Endodermal cell (in vitro differentiated cells): ENCODE data around the gene ME3. TPM values are rescaled to one million over a fixed set of nuclear protein-coding genes. Genes with fewer than 3 reads are reported as not detected.

Experiments used
- DNase-seq: peaks from one replicate; pipeline ENCODE4 v3.0.0-alpha.2; 2017
- H3K27ac ChIP-seq: 2 replicates; pipeline ENCODE4 v1.5.1; 2013; ENCODE audit warnings: mild to moderate bottlenecking, low read depth, low read length, moderate library complexity
- H3K27me3 ChIP-seq: 2 replicates; pipeline ENCODE4 v1.6.1; 2013; ENCODE audit warnings: mild to moderate bottlenecking, low read length, moderate library complexity; ENCODE audit not compliant: insufficient read depth, control insufficient read depth, poor library complexity, severe bottlenecking
- H3K36me3 ChIP-seq: 2 replicates; pipeline ENCODE4 v1.7.0; 2013; ENCODE audit warnings: mild to moderate bottlenecking, low read length, moderate library complexity; ENCODE audit not compliant: control insufficient read depth, insufficient read depth
- H3K4me1 ChIP-seq: one replicate; pipeline ENCODE4 v1.7.0; 2013; ENCODE audit warnings: low read length; ENCODE audit not compliant: control insufficient read depth, insufficient read depth
- H3K4me3 ChIP-seq: 2 replicates; pipeline ENCODE4 v1.5.1; 2013; ENCODE audit warnings: mild to moderate bottlenecking, low read length, moderate library complexity
- H3K9ac ChIP-seq: 2 replicates; pipeline ENCODE4 v1.6.1; 2013; ENCODE audit warnings: mild to moderate bottlenecking, low read length, moderate library complexity; ENCODE audit not compliant: poor library complexity, severe bottlenecking; ENCODE audit errors: extremely low read depth
- H3K9me3 ChIP-seq: 2 replicates; pipeline ENCODE4 v1.6.1; 2013; ENCODE audit warnings: mild to moderate bottlenecking, low read length, moderate library complexity; ENCODE audit not compliant: control insufficient read depth
- H3K27ac Mint-ChIP-seq: 2 replicates; pipeline ENCODE4 v1.8.0; 2020; ENCODE audit warnings: mixed read lengths
- H3K27me3 Mint-ChIP-seq: 2 replicates; pipeline ENCODE4 v1.8.0; 2021; ENCODE audit warnings: mild to moderate bottlenecking, mixed read lengths; ENCODE audit not compliant: insufficient read depth
- H3K36me3 Mint-ChIP-seq: 2 replicates; pipeline ENCODE4 v1.8.0; 2020; ENCODE audit warnings: low read depth, mixed read lengths
- H3K4me1 Mint-ChIP-seq: 2 replicates; pipeline ENCODE4 v1.8.0; 2020; ENCODE audit warnings: mixed read lengths
- H3K4me3 Mint-ChIP-seq: 2 replicates; pipeline ENCODE4 v1.8.0; 2020; ENCODE audit warnings: mild to moderate bottlenecking, moderate library complexity, mixed read lengths
- H3K9me3 Mint-ChIP-seq: 2 replicates; pipeline ENCODE4 v1.8.0; 2020; ENCODE audit warnings: mild to moderate bottlenecking, mixed read lengths
- WGBS, 2 experiments: methylation state at CpG; one replicate each; pipeline versions ENCODE4 v1.1.5 to v1.1.7; 2013; ENCODE audit warnings: missing lambda C conversion rate in 2 of 2, mixed read lengths in 1 of 2; ENCODE audit not compliant: insufficient coverage in 1 of 2, insufficient read length in 1 of 2; 5-methylcytosine and 5-hydroxymethylcytosine counted together
- total RNA-seq, 2 donors: library from RNA; stranded (reverse); fragmentation: NEBNext Ultra II Directional in 1 of 2; extraction: Animal tissue kit (Norgen Biotek cat#: 25700) in 1 of 2; gene quantifications; 2 replicates in 1 of 2; 3 replicates in 1 of 2; pipeline ENCODE4 v1.2.1, GENCODE V29; 2021
- TF ChIP-seq, protein P1 (sequence below): fragments of 200-600 bp; sonication (generic); conservative IDR thresholded peaks from 2 replicates; pipeline ENCODE4 v1.5.0; 2021; ENCODE audit warnings: antibody characterized with exemption, mild to moderate bottlenecking

ME3 gene
- total RNA-seq, 2 donors from 2014 or later, result 1.2 to 1.3 TPM

- Mint-ChIP-seq H3K27me3 (no peaks in the 10 kb centered on the region), H3K9me3 (no peaks in the 10 kb centered on the region), H3K27ac (no peak overlapping the region), H3K36me3 (peaks cover 3% of the 10 kb centered on the region), H3K4me1 (peaks cover 3% of the 10 kb centered on the region), H3K4me3 (no peak overlapping the region)
- no peak for DNase-seq
- Histone ChIP-seq H3K9ac (no peak overlapping the region), H3K36me3 (no peaks in the 10 kb centered on the region), H3K27me3 (no peaks in the 10 kb centered on the region), H3K4me3 (no peak overlapping the region), H3K27ac (no peak overlapping the region), H3K4me1 (no peaks in the 10 kb centered on the region), H3K9me3 (no peaks in the 10 kb centered on the region)
- TF ChIP-seq, protein P1, sequence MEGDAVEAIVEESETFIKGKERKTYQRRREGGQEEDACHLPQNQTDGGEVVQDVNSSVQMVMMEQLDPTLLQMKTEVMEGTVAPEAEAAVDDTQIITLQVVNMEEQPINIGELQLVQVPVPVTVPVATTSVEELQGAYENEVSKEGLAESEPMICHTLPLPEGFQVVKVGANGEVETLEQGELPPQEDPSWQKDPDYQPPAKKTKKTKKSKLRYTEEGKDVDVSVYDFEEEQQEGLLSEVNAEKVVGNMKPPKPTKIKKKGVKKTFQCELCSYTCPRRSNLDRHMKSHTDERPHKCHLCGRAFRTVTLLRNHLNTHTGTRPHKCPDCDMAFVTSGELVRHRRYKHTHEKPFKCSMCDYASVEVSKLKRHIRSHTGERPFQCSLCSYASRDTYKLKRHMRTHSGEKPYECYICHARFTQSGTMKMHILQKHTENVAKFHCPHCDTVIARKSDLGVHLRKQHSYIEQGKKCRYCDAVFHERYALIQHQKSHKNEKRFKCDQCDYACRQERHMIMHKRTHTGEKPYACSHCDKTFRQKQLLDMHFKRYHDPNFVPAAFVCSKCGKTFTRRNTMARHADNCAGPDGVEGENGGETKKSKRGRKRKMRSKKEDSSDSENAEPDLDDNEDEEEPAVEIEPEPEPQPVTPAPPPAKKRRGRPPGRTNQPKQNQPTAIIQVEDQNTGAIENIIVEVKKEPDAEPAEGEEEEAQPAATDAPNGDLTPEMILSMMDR, result no peak
- WGBS, 2 experiments, result 94% methylated on average over 1 of the region's 1 CpG; no CpG with 5 or more reads in 1 of the 2 experiments
Observed at GRCh38 chr11:86403458-86403857, 269.0 kb downstream of the ME3 start.

- H3K36me3 Mint-ChIP-seq, result peaks cover 3% of the 10 kb centered on the region
- H3K27ac Mint-ChIP-seq, result no peak overlapping the region
- WGBS, 2 experiments, result 93 to 100% methylated on average over 2 to 3 of the region's 3 CpGs
- Histone ChIP-seq H3K4me1 (no peaks in the 10 kb centered on the region), H3K36me3 (no peaks in the 10 kb centered on the region), H3K4me3 (no peak overlapping the region), H3K27me3 (peaks cover 6% of the 10 kb centered on the region), H3K9me3 (no peaks in the 10 kb centered on the region), H3K27ac (no peak overlapping the region), H3K9ac (no peak overlapping the region)
- peaks cover 15% of the 10 kb centered on the region for H3K4me1 Mint-ChIP-seq
- H3K9me3 Mint-ChIP-seq, result no peaks in the 10 kb centered on the region
- no peak overlapping the region for H3K4me3 Mint-ChIP-seq
- TF ChIP-seq, protein P1, result no peak
- H3K27me3 Mint-ChIP-seq, result no peaks in the 10 kb centered on the region
- DNase-seq, result no peak
Observed at GRCh38 chr11:86398106-86398505, 274.3 kb downstream of the ME3 start.

DNA sequence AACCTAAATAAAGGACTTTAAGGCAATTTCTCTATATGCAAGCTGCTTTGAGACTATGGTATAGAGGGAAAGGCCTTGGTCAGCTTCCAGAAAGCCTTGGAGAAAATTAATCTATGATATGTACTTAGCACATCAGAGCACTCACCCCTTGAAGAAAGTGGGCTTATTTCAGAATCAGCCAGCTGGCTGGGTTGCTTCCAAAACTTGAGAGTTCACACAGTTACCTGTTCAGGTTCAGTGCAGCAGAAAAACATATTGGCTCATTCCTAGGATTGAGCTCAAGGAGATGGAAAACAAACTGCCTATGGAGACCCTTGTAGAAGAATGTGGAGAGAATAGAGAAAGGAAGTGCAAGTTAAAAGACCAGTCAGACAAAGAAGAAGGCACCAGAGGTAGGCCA is 275.1 kb downstream of the ME3 start:
- peaks cover 15% of the 10 kb centered on the region for H3K4me1 Mint-ChIP-seq
- H3K4me3 ChIP-seq, result no peak overlapping the region
- no peaks in the 10 kb centered on the region for H3K36me3 ChIP-seq
- no peaks in the 10 kb centered on the region for H3K4me1 ChIP-seq
- H3K27me3 ChIP-seq, result peaks cover 10% of the 10 kb centered on the region
- H3K27ac ChIP-seq, result no peak overlapping the region
- H3K9me3 Mint-ChIP-seq, result no peaks in the 10 kb centered on the region
- TF ChIP-seq, protein P1, result no peak
- H3K9me3 ChIP-seq, result no peaks in the 10 kb centered on the region
- H3K27ac Mint-ChIP-seq, result no peak overlapping the region
- H3K4me3 Mint-ChIP-seq, result no peak overlapping the region
- no peak overlapping the region for H3K9ac ChIP-seq
- H3K36me3 Mint-ChIP-seq, result peaks cover 3% of the 10 kb centered on the region
- H3K27me3 Mint-ChIP-seq, result no peaks in the 10 kb centered on the region
- DNase-seq, result no peak
